Ovary (tissue), 3 donors: Measurements from ENCODE around the gene TMEM63C.

Experiments used
- CTCF ChIP-seq, 3 donors: fragments of 450-650 bp in 2 of 3; fragments of 200-600 bp in 1 of 3; IDR thresholded peaks; one replicate each; pipeline versions ENCODE4 v1.5.1 to v1.8.0; 2016 to 2022; ENCODE audit warnings: antibody characterized with exemption in 3 of 3, mild to moderate bottlenecking in 1 of 3
- POLR2A ChIP-seq: fragments of 450-650 bp; IDR thresholded peaks from one replicate; pipeline ENCODE4 v1.6.1; 2017; ENCODE audit warnings: antibody characterized with exemption, mild to moderate bottlenecking, moderate library complexity
- donor health status: DM: no; HTN: no; CAD: no.

- TF ChIP-seq CTCF (IDR thresholded peaks at IDR 0.05) (no peak), POLR2A (no peak)
These were observed 39.8 kb downstream of the TMEM63C start for GRCh38 chr14:77221241-77221871.
